ENCODE data around the gene GRB10. TPM values are rescaled to one million over a fixed set of nuclear protein-coding genes. Genes with fewer than 3 reads are reported as not detected.

GRB10 gene
- total and polyA plus RNA-seq, 4 donors, result 10.7 to 53.1 (median 17.5) TPM

GRCh38 chr7:50634378-50634777 is 148.3 kb downstream of the GRB10 start:
- H3K36me3 ChIP-seq (ENCODE audit: control insufficient read depth in 4 of 4, insufficient read depth in 3 of 4, low read depth in 1 of 4, low read length in 3 of 4), result no peaks in the 10 kb centered on the region
- 95% methylated on average over 1 of the region's 1 CpG for WGBS

GRCh38 chr7:50633414-50633710 is 149.3 kb downstream of the GRB10 start:
- Histone ChIP-seq H3K4me3 (ENCODE audit: low read depth in 1 of 3, low read length in 3 of 3) (no peak overlapping the region), H3K9ac (ENCODE audit: low read depth in 1 of 2, low read length in 2 of 2) (no peak overlapping the region), H3K4me1 (ENCODE audit: control insufficient read depth in 4 of 4, insufficient read depth in 4 of 4, low read length in 3 of 4) (peaks cover 6 to 30% (median 15%) of the 10 kb centered on the region in 4 donors), H3K27ac (ENCODE audit: low read depth in 1 of 2, low read length in 2 of 2) (no peak overlapping the region), H3K27me3 (ENCODE audit: control insufficient read depth in 4 of 4, insufficient read depth in 4 of 4, low read length in 3 of 4) (no peaks in the 10 kb centered on the region), H3K9me3 (ENCODE audit: control insufficient read depth in 4 of 4, low read length in 3 of 4) (no peaks in the 10 kb centered on the region), H3K36me3 (ENCODE audit: control insufficient read depth in 4 of 4, insufficient read depth in 3 of 4, low read depth in 1 of 4, low read length in 3 of 4) (no peaks in the 10 kb centered on the region)
- no peak for TF ChIP-seq NR2F2 (IDR thresholded peaks at IDR 0.05)
- TF ChIP-seq RAD21 (IDR thresholded peaks at IDR 0.05), result no peak
- TF ChIP-seq MAX (IDR thresholded peaks at IDR 0.05), result no peak
- TF ChIP-seq ZBTB33 (IDR thresholded peaks at IDR 0.05), result no peak
- TF ChIP-seq CTCF (IDR thresholded peaks at IDR 0.05; ENCODE audit: low read depth, low read length, missing input control), result no peak
- TF ChIP-seq EGR1 (IDR thresholded peaks at IDR 0.05; ENCODE audit: low read depth in 2 of 2), result no peak
- no peak for TF ChIP-seq FOXA2 (IDR thresholded peaks at IDR 0.05)
- TF ChIP-seq, protein P1, sequence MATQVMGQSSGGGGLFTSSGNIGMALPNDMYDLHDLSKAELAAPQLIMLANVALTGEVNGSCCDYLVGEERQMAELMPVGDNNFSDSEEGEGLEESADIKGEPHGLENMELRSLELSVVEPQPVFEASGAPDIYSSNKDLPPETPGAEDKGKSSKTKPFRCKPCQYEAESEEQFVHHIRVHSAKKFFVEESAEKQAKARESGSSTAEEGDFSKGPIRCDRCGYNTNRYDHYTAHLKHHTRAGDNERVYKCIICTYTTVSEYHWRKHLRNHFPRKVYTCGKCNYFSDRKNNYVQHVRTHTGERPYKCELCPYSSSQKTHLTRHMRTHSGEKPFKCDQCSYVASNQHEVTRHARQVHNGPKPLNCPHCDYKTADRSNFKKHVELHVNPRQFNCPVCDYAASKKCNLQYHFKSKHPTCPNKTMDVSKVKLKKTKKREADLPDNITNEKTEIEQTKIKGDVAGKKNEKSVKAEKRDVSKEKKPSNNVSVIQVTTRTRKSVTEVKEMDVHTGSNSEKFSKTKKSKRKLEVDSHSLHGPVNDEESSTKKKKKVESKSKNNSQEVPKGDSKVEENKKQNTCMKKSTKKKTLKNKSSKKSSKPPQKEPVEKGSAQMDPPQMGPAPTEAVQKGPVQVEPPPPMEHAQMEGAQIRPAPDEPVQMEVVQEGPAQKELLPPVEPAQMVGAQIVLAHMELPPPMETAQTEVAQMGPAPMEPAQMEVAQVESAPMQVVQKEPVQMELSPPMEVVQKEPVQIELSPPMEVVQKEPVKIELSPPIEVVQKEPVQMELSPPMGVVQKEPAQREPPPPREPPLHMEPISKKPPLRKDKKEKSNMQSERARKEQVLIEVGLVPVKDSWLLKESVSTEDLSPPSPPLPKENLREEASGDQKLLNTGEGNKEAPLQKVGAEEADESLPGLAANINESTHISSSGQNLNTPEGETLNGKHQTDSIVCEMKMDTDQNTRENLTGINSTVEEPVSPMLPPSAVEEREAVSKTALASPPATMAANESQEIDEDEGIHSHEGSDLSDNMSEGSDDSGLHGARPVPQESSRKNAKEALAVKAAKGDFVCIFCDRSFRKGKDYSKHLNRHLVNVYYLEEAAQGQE (IDR thresholded peaks at IDR 0.05), result no peak
- TF ChIP-seq TAF1 (conservative IDR thresholded peaks at IDR 0.05), result no peak
- no peak for TF ChIP-seq JUND (IDR thresholded peaks at IDR 0.05)
- TF ChIP-seq HNF4A (conservative IDR thresholded peaks at IDR 0.05), result no peak
- no peak for TF ChIP-seq ATF3 (IDR thresholded peaks at IDR 0.05)
- no peak for TF ChIP-seq GABPA (IDR thresholded peaks at IDR 0.05 in 1 of 2, conservative IDR thresholded peaks at IDR 0.05 in 1 of 2)
- TF ChIP-seq SP1 (IDR thresholded peaks at IDR 0.05), result no peak
- no peak for TF ChIP-seq YY1 (IDR thresholded peaks at IDR 0.05)
- no peak for TF ChIP-seq HNF4G (IDR thresholded peaks at IDR 0.05)
- TF ChIP-seq FOXA1 (IDR thresholded peaks at IDR 0.05), result no peak
- TF ChIP-seq RXRA (IDR thresholded peaks at IDR 0.05), result no peak
- no peak for DNase-seq (ENCODE audit: low spot score)
- 92% methylated on average over 1 of the region's 1 CpG for WGBS

More at GRCh38 chr7:50634378-50634777, 148.3 kb downstream of the GRB10 start:
- no peak overlapping the region for H3K4me3 ChIP-seq (ENCODE audit: low read depth in 1 of 3, low read length in 3 of 3)
- no peak overlapping the region for H3K9ac ChIP-seq (ENCODE audit: low read depth in 1 of 2, low read length in 2 of 2)
- H3K27me3 ChIP-seq (ENCODE audit: control insufficient read depth in 4 of 4, insufficient read depth in 4 of 4, low read length in 3 of 4), result no peaks in the 10 kb centered on the region
- DNase-seq (ENCODE audit: low spot score), result no peak
- peaks cover 6 to 30% (median 15%) of the 10 kb centered on the region in 4 donors for H3K4me1 ChIP-seq (ENCODE audit: control insufficient read depth in 4 of 4, insufficient read depth in 4 of 4, low read length in 3 of 4)
- H3K9me3 ChIP-seq (ENCODE audit: control insufficient read depth in 4 of 4, low read length in 3 of 4), result no peaks in the 10 kb centered on the region
- H3K27ac ChIP-seq (ENCODE audit: low read depth in 1 of 2, low read length in 2 of 2), result no peak overlapping the region
- no peak for TF ChIP-seq HNF4G (IDR thresholded peaks at IDR 0.05)
- TF ChIP-seq FOXA1 (IDR thresholded peaks at IDR 0.05), result no peak
- TF ChIP-seq HNF4A (conservative IDR thresholded peaks at IDR 0.05), result no peak
- no peak for TF ChIP-seq SP1 (IDR thresholded peaks at IDR 0.05)
- TF ChIP-seq JUND (IDR thresholded peaks at IDR 0.05), result no peak
- no peak for TF ChIP-seq GABPA (IDR thresholded peaks at IDR 0.05 in 1 of 2, conservative IDR thresholded peaks at IDR 0.05 in 1 of 2)
